GM12878 (cell line): Measurements from ENCODE around the gene CD63. TPM values are rescaled to one million over a fixed set of nuclear protein-coding genes. Genes with fewer than 3 reads are reported as not detected.

Source experiments
- ATAC-seq: fragments of 200-7000 bp; cut with Tn5 transposase; 3 replicates; pipeline ENCODE4 v1.9.1; 2020; ENCODE audit warnings: mild to moderate bottlenecking, moderate library complexity
- BruUV-seq: library from RNA; stranded (reverse); fragments of 400-500 nt; replicated peaks from 2 replicates; lab custom pipeline; 2021; lab: Mats Ljungman, UMichigan
- CTCF ChIA-PET: fragments of 300-600 bp; sonication (Branson Sonifier 250); formaldehyde crosslinking; extraction: SDS; loops from one replicate; lab custom pipeline; 2021; ENCODE audit warnings: inconsistent platforms; lab: Yijun Ruan, JAX
- POLR2A ChIA-PET: fragments of 350-600 bp; formaldehyde crosslinking; extraction: SDS; loops from one replicate; lab custom pipeline; 2021; ENCODE audit warnings: inconsistent platforms; lab: Charles Lee
- RAD21 ChIA-PET: fragments of 300-600 bp; sonication (Branson Sonifier 250); formaldehyde crosslinking; loops from one replicate; lab custom pipeline; 2023; ENCODE audit warnings: antibody characterized with exemption; ENCODE audit not compliant: unreplicated experiment; lab: Charles Lee
- SMC1A ChIA-PET: fragments of 300-600 bp; sonication (Branson Sonifier 250); formaldehyde crosslinking; loops from one replicate; lab custom pipeline; 2023; ENCODE audit not compliant: unreplicated experiment, uncharacterized antibody; lab: Charles Lee
- DNase-seq: peaks from one replicate; pipeline ENCODE4 v3.0.0-alpha.2; 2011; ENCODE audit warnings: low read depth, low spot score
- FAIRE-seq: peaks from 3 replicates; lab custom pipeline; 2011; peaks lifted over from hg19 to GRCh38; lab: Jason Lieb, UNC
- H2AFZ ChIP-seq: 2 replicates; pipeline ENCODE4 v1.6.0; 2011; ENCODE audit warnings: low read depth, low read length, control low read depth; ENCODE audit not compliant: control insufficient read depth
- H3K27ac ChIP-seq: 2 replicates; pipeline ENCODE4 v1.5.1; 2011; ENCODE audit warnings: control low read depth; ENCODE audit not compliant: control insufficient read depth, insufficient read depth
- H3K27me3 ChIP-seq, 2 experiments: replicated peaks in 1 of 2; 2 replicates each; pipeline versions ENCODE4 v1.6.0 to v1.6.1; 2011; ENCODE audit warnings: low read length in 1 of 2; ENCODE audit not compliant: control insufficient read depth in 2 of 2, insufficient read depth in 2 of 2
- H3K36me3 ChIP-seq, 2 experiments: 2 replicates each; pipeline ENCODE4 v1.5.1; 2011; ENCODE audit warnings: low read length in 1 of 2; ENCODE audit not compliant: control insufficient read depth in 2 of 2, insufficient read depth in 2 of 2
- H3K4me1 ChIP-seq: 2 replicates; pipeline ENCODE4 v1.6.1; 2011; ENCODE audit warnings: mild to moderate bottlenecking, low read length, moderate library complexity, mixed read lengths; ENCODE audit not compliant: control insufficient read depth, insufficient read depth
- H3K4me2 ChIP-seq: 2 replicates; pipeline ENCODE4 v1.6.0; 2011; ENCODE audit warnings: control low read depth; ENCODE audit not compliant: control insufficient read depth, insufficient read depth
- H3K4me3 ChIP-seq: fragments of 200-600 bp; sonication (generic); 2 replicates; pipeline ENCODE4 v1.5.1; 2016
- H3K79me2 ChIP-seq: 2 replicates; pipeline ENCODE4 v1.6.0; 2011; ENCODE audit warnings: low read length; ENCODE audit not compliant: control insufficient read depth, insufficient read depth
- H3K9ac ChIP-seq: 2 replicates; pipeline ENCODE4 v1.8.0; 2011; ENCODE audit warnings: low read length, control low read depth, mixed read lengths; ENCODE audit not compliant: control insufficient read depth, insufficient read depth
- H3K9me3 ChIP-seq: replicated peaks from 3 replicates; pipeline ENCODE4 v1.5.1; 2011; ENCODE audit warnings: mild to moderate bottlenecking, low read length; ENCODE audit not compliant: control insufficient read depth, insufficient read depth
- H4K20me1 ChIP-seq: 2 replicates; pipeline ENCODE4 v1.6.0; 2011; ENCODE audit not compliant: control insufficient read depth, insufficient read depth
- BRCA1 ChIP-seq: IDR thresholded peaks from 2 replicates; pipeline ENCODE4 v1.6.1; 2011; ENCODE audit warnings: low read depth, low read length, improper control_type of control experiment
- ETV6 ChIP-seq, 2 experiments: fragments of 450-650 bp in 1 of 2; IDR thresholded peaks in 1 of 2; conservative IDR thresholded peaks in 1 of 2; 2 replicates each; pipeline ENCODE4 v1.6.1; 2014; ENCODE audit warnings: antibody characterized with exemption in 1 of 2, borderline replicate concordance in 1 of 2, low read depth in 1 of 2, mild to moderate bottlenecking in 1 of 2, moderate library complexity in 1 of 2
- EZH2 ChIP-seq: IDR thresholded peaks from 2 replicates; pipeline ENCODE4 v1.6.1; 2012; ENCODE audit warnings: low read depth, mild to moderate bottlenecking, control low read depth, inconsistent platforms, low read length, borderline replicate concordance; ENCODE audit not compliant: control insufficient read depth
- JUND ChIP-seq: IDR thresholded peaks from 2 replicates; pipeline ENCODE4 v1.6.1; 2012; ENCODE audit warnings: low read depth, mild to moderate bottlenecking, low read length, improper control_type of control experiment, moderate library complexity
- NFIC ChIP-seq: IDR thresholded peaks from 2 replicates; pipeline ENCODE4 v1.6.1; 2012; ENCODE audit warnings: low read depth, mild to moderate bottlenecking, inconsistent platforms, low read length, moderate library complexity
- NFYB ChIP-seq: IDR thresholded peaks from 2 replicates; pipeline ENCODE4 v1.6.1; 2011; ENCODE audit warnings: low read depth, mild to moderate bottlenecking, low read length, improper control_type of control experiment, moderate library complexity; ENCODE audit not compliant: insufficient read depth
- NR2C1 ChIP-seq: fragments of 450-650 bp; IDR thresholded peaks from 2 replicates; pipeline ENCODE4 v1.6.1; 2017; ENCODE audit warnings: antibody characterized with exemption, mild to moderate bottlenecking, moderate library complexity
- POLR2AphosphoS2 ChIP-seq: IDR thresholded peaks from 2 replicates; pipeline ENCODE4 v1.6.1; 2011; ENCODE audit warnings: low read depth, mild to moderate bottlenecking, low read length, improper control_type of control experiment, moderate library complexity
- RAD51 ChIP-seq: fragments of 450-650 bp; IDR thresholded peaks from 2 replicates; pipeline ENCODE4 v1.6.1; 2016; ENCODE audit warnings: moderate library complexity, mild to moderate bottlenecking, inconsistent platforms
- SRF ChIP-seq, 2 experiments: IDR thresholded peaks; 2 replicates each; pipeline ENCODE4 v1.6.1; 2011; ENCODE audit warnings: low read depth in 2 of 2, low read length in 2 of 2, mild to moderate bottlenecking in 1 of 2, moderate library complexity in 1 of 2
- WGBS: methylation state at CpG from one replicate; pipeline ENCODE4 v1.1.6; 2016; ENCODE audit warnings: low lambda C conversion rate; ENCODE audit not compliant: insufficient replicate concordance, insufficient coverage; ENCODE audit errors: missing lambda C conversion rate; 5-methylcytosine and 5-hydroxymethylcytosine counted together
- in situ Hi-C: fragments of 300-500 bp; cut with MboI; formaldehyde crosslinking; loops from 9 replicates; pipeline ENCODE4 v1.14.3; 2018; ENCODE audit warnings: mixed read lengths
- intact Hi-C: fragments of 100-400 bp; cut with micrococcal nuclease; formaldehyde crosslinking; loops from one replicate; pipeline ENCODE4 v1.14.2; 2022; ENCODE audit not compliant: unreplicated experiment
- polyA plus RNA-seq, 11 experiments: library from polyadenylated mRNA; depleted of rRNA in 4 of 11; unstranded in 6 of 11; stranded (reverse) in 5 of 11; fragments of >200 nt; fragmentation: Nextera tagmentation in 4 of 11; fragmentation: Illumina TruSeq in 1 of 11; extraction: Ambion mirVana in 4 of 11; extraction: Trizol in 1 of 11; gene quantifications; 1 replicate in 1 of 11; 2 replicates in 10 of 11; pipeline versions ENCODE4 v1.2.1 to v1.2.3, GENCODE V29; 2011 to 2016; ENCODE audit warnings: inconsistent platforms in 2 of 11, missing spikeins in 2 of 11, low read depth in 1 of 11
- total RNA-seq, 4 experiments: library from RNA; depleted of rRNA in 3 of 4; stranded (reverse); fragments of >200 nt in 3 of 4; fragmentation: Illumina TruSeq in 1 of 4; extraction: Trizol in 1 of 4; gene quantifications; 2 replicates each; pipeline versions ENCODE4 v1.2.1 to v1.2.3, GENCODE V29; 2013 to 2021
- TF ChIP-seq, protein P1 (sequence below): fragments of 450-650 bp; conservative IDR thresholded peaks from 2 replicates; pipeline ENCODE4 v1.6.1; 2017; ENCODE audit warnings: mild to moderate bottlenecking, moderate library complexity
- TF ChIP-seq, protein P2 (sequence below): IDR thresholded peaks from 2 replicates; pipeline ENCODE4 v1.6.1; 2012; ENCODE audit warnings: low read depth, low read length, improper control_type of control experiment
- TF ChIP-seq, protein P3 (sequence below): IDR thresholded peaks from 2 replicates; pipeline ENCODE4 v1.6.1; 2011; ENCODE audit warnings: low read depth, low read length, improper control_type of control experiment, borderline replicate concordance
- TF ChIP-seq, protein P4 (sequence below): fragments of 450-650 bp; formaldehyde crosslinking; IDR thresholded peaks from 2 replicates; pipeline ENCODE4 v1.5.0; 2022; ENCODE audit warnings: mild to moderate bottlenecking, missing genetic modification characterization

Gene CD63
- total and polyA plus RNA-seq, 10 of the 15 experiments (the other 5 are each of a cell fraction or from before 2014, with no cell fraction given), result 147 to 220 (median 183) TPM

- ChIA-PET SMC1A (interaction anchor here (0.6 to 2.5 kb wide), 4 partner anchors 24 to 228 kb away, joined by 3 to 9 read pairs (median 3); a partner anchor contains a TSS), POLR2A (interaction anchor here (1.4 kb wide), 1 partner anchor 11 kb away, joined by 4 read pairs; no protein-coding TSS in a partner anchor), RAD21 (interaction anchor here (1.0 to 1.5 kb wide), 3 partner anchors 18 to 33 kb away, joined by 3 to 6 read pairs (median 3); no protein-coding TSS in a partner anchor), CTCF (interaction anchor here (0.6 to 2.7 kb wide), 13 partner anchors 12 to 519 kb away, joined by 3 to 13 read pairs (median 5); partner anchors contain the start of gene RDH5)
- H3K9ac ChIP-seq, result no peak overlapping the region
- no peaks in the 10 kb centered on the region for H4K20me1 ChIP-seq
- no peaks in the 10 kb centered on the region for H3K36me3 ChIP-seq
- no peak overlapping the region for H2AFZ ChIP-seq
- in situ Hi-C loops (no loop called here), intact Hi-C loops (no loop called here)
- DNase-seq (no peak), ATAC-seq (no peak), FAIRE-seq (no peak)
- no TSS peak for BruUV-seq
- H3K9me3 ChIP-seq, result no peaks in the 10 kb centered on the region
- no peaks in the 10 kb centered on the region for H3K79me2 ChIP-seq
- H3K27me3 ChIP-seq, result peaks cover 0 to 5% of the 10 kb centered on the region in 2 experiments; a peak in 2 of 4 replicates
- H3K4me2 ChIP-seq, result no peak overlapping the region
- WGBS, result 26% methylated on average over 9 of the region's 9 CpGs
- no peak overlapping the region for H3K27ac ChIP-seq
- H3K4me1 ChIP-seq, result peaks cover 6% of the 10 kb centered on the region; the same call in 1 of the 2 replicates
- no peak overlapping the region for H3K4me3 ChIP-seq
- TF ChIP-seq, protein P1, sequence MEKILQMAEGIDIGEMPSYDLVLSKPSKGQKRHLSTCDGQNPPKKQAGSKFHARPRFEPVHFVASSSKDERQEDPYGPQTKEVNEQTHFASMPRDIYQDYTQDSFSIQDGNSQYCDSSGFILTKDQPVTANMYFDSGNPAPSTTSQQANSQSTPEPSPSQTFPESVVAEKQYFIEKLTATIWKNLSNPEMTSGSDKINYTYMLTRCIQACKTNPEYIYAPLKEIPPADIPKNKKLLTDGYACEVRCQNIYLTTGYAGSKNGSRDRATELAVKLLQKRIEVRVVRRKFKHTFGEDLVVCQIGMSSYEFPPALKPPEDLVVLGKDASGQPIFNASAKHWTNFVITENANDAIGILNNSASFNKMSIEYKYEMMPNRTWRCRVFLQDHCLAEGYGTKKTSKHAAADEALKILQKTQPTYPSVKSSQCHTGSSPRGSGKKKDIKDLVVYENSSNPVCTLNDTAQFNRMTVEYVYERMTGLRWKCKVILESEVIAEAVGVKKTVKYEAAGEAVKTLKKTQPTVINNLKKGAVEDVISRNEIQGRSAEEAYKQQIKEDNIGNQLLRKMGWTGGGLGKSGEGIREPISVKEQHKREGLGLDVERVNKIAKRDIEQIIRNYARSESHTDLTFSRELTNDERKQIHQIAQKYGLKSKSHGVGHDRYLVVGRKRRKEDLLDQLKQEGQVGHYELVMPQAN, result no peak
- TF ChIP-seq BRCA1 (no peak), POLR2AphosphoS2 (no peak), NFYB (no peak), SRF (IDR thresholded peaks at IDR 0.05; ENCODE audit: low read depth in 2 of 2, low read length in 2 of 2) (no peak), RAD51 (no peak), JUND (no peak), NFIC (no peak), ETV6 (conservative IDR thresholded peaks at IDR 0.05 in 1 of 2, IDR thresholded peaks at IDR 0.05 in 1 of 2; ENCODE audit: borderline replicate concordance in 1 of 2, low read depth in 1 of 2) (no peak), EZH2 (no peak), NR2C1 (no peak)
- TF ChIP-seq, protein P2, sequence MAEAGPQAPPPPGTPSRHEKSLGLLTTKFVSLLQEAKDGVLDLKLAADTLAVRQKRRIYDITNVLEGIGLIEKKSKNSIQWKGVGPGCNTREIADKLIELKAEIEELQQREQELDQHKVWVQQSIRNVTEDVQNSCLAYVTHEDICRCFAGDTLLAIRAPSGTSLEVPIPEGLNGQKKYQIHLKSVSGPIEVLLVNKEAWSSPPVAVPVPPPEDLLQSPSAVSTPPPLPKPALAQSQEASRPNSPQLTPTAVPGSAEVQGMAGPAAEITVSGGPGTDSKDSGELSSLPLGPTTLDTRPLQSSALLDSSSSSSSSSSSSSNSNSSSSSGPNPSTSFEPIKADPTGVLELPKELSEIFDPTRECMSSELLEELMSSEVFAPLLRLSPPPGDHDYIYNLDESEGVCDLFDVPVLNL, result no peak
- TF ChIP-seq, protein P3, sequence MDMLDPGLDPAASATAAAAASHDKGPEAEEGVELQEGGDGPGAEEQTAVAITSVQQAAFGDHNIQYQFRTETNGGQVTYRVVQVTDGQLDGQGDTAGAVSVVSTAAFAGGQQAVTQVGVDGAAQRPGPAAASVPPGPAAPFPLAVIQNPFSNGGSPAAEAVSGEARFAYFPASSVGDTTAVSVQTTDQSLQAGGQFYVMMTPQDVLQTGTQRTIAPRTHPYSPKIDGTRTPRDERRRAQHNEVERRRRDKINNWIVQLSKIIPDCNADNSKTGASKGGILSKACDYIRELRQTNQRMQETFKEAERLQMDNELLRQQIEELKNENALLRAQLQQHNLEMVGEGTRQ, result no peak
- TF ChIP-seq, protein P4, sequence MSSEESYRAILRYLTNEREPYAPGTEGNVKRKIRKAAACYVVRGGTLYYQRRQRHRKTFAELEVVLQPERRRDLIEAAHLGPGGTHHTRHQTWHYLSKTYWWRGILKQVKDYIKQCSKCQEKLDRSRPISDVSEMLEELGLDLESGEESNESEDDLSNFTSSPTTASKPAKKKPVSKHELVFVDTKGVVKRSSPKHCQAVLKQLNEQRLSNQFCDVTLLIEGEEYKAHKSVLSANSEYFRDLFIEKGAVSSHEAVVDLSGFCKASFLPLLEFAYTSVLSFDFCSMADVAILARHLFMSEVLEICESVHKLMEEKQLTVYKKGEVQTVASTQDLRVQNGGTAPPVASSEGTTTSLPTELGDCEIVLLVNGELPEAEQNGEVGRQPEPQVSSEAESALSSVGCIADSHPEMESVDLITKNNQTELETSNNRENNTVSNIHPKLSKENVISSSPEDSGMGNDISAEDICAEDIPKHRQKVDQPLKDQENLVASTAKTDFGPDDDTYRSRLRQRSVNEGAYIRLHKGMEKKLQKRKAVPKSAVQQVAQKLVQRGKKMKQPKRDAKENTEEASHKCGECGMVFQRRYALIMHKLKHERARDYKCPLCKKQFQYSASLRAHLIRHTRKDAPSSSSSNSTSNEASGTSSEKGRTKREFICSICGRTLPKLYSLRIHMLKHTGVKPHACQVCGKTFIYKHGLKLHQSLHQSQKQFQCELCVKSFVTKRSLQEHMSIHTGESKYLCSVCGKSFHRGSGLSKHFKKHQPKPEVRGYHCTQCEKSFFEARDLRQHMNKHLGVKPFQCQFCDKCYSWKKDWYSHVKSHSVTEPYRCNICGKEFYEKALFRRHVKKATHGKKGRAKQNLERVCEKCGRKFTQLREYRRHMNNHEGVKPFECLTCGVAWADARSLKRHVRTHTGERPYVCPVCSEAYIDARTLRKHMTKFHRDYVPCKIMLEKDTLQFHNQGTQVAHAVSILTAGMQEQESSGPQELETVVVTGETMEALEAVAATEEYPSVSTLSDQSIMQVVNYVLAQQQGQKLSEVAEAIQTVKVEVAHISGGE (CRISPR knock-in tag), result no peak
These were observed 23.7 kb downstream of the CD63 start for GRCh38 chr12:55704824-55705718.
